Stimulated activated naive CD8-positive, alpha-beta T cell treated with anti-CD3 and anti-CD28 coated beads, Interleukin-15, amount 100 ng/mL, for 72 hours (primary cell): ENCODE data around the gene KLHL28.
A peak's percentile ranks its signal among the peaks of the same experiment; 100 is the strongest.
"Not testable (repeated sequence)": the region's sequence is repeated elsewhere in the genome, so short reads cannot be mapped to it uniquely, and the experiment has no call there.

Experiments used
- ATAC-seq: fragments of 150-1000 bp; cut with Tn5 transposase; 2 replicates; pipeline ENCODE4 v1.10.0; 2021; ENCODE audit warnings: mild to moderate bottlenecking, moderate library complexity
- DNase-seq, 2 donors: peaks; one replicate each; pipeline ENCODE4 v3.0.0; 2021 to 2022
- H3K27ac Mint-ChIP-seq, 2 donors: one replicate each; pipeline ENCODE4 v1.8.0; 2022; ENCODE audit warnings: mild to moderate bottlenecking in 2 of 2, mixed read lengths in 2 of 2, moderate library complexity in 2 of 2
- H3K27me3 Mint-ChIP-seq: one replicate; pipeline ENCODE4 v1.8.0; 2022; ENCODE audit warnings: mixed read lengths
- H3K4me1 Mint-ChIP-seq: one replicate; pipeline ENCODE4 v1.8.0; 2022; ENCODE audit warnings: mild to moderate bottlenecking, mixed read lengths
- H3K4me3 Mint-ChIP-seq, 2 donors: one replicate each; pipeline ENCODE4 v1.8.0; 2022; ENCODE audit warnings: mild to moderate bottlenecking in 2 of 2, mixed read lengths in 2 of 2, moderate library complexity in 1 of 2
- H3K9me3 Mint-ChIP-seq, 2 donors: one replicate each; pipeline ENCODE4 v1.8.0; 2022; ENCODE audit warnings: mixed read lengths in 2 of 2

Gene KLHL28

GRCh38 chr14:44895716-44896115, 66.0 kb downstream of the KLHL28 start:
- Mint-ChIP-seq H3K4me3 (no peak overlapping the region), H3K27ac (no peak overlapping the region), H3K4me1 (peaks cover 24% of the 10 kb centered on the region), H3K9me3 (peaks cover 8 to 9% of the 10 kb centered on the region in 2 donors), H3K27me3 (no peaks in the 10 kb centered on the region)
- ATAC-seq (no peak), DNase-seq (no peak)

- no peak overlapping the region for H3K27ac Mint-ChIP-seq
- DNase-seq (no peak), ATAC-seq (no peak)
- H3K27me3 Mint-ChIP-seq = no peaks in the 10 kb centered on the region
- peaks cover 19% of the 10 kb centered on the region for H3K4me1 Mint-ChIP-seq
- H3K9me3 Mint-ChIP-seq = peaks cover 8 to 12% of the 10 kb centered on the region in 2 donors
- H3K4me3 Mint-ChIP-seq = no peak overlapping the region
Measured at GRCh38 chr14:44893535-44893934, 68.2 kb downstream of the KLHL28 start.

- peak; percentile 15 to 29 for DNase-seq
- H3K4me3 Mint-ChIP-seq, H3K27me3 Mint-ChIP-seq, H3K4me1 Mint-ChIP-seq: not testable (repeated sequence)
- Mint-ChIP-seq H3K27ac (peak overlapping the region in 1 of 2 donors; percentile 48), H3K9me3 (peaks cover 8 to 12% of the 10 kb centered on the region in 2 donors)
- ATAC-seq = peak; percentile 59
Measured at GRCh38 chr14:44891726-44892372, 69.9 kb downstream of the KLHL28 start.

- Mint-ChIP-seq H3K27me3 (no peaks in the 10 kb centered on the region), H3K27ac (no peak overlapping the region), H3K4me3 (no peak overlapping the region), H3K4me1 (peaks cover 9% of the 10 kb centered on the region), H3K9me3 (peaks cover 8 to 12% of the 10 kb centered on the region in 2 donors)
- no peak for DNase-seq
- ATAC-seq = no peak
Measured at GRCh38 chr14:44889595-44890471, 71.9 kb downstream of the KLHL28 start.

GRCh38 chr14:44887596-44887955, 74.2 kb downstream of the KLHL28 start:
- Mint-ChIP-seq H3K4me1 (peaks cover 9% of the 10 kb centered on the region), H3K27ac (no peak overlapping the region), H3K9me3 (peaks cover 20 to 24% of the 10 kb centered on the region in 2 donors), H3K4me3 (no peak overlapping the region), H3K27me3 (no peaks in the 10 kb centered on the region)
- DNase-seq = no peak
- ATAC-seq = no peak

- peaks cover 5% of the 10 kb centered on the region for H3K4me1 Mint-ChIP-seq
- H3K9me3 Mint-ChIP-seq = peaks cover 17 to 25% of the 10 kb centered on the region in 2 donors
- ATAC-seq (no peak), DNase-seq (no peak)
- no peaks in the 10 kb centered on the region for H3K27me3 Mint-ChIP-seq
- H3K27ac Mint-ChIP-seq = no peak overlapping the region
- no peak overlapping the region for H3K4me3 Mint-ChIP-seq
Measured at GRCh38 chr14:44886860-44887595, 74.7 kb downstream of the KLHL28 start.

GRCh38 chr14:44880791-44881190, 81.0 kb downstream of the KLHL28 start:
- H3K27me3 Mint-ChIP-seq = peaks cover 8% of the 10 kb centered on the region
- peaks cover 15 to 44% of the 10 kb centered on the region in 2 donors for H3K9me3 Mint-ChIP-seq
- H3K4me3 Mint-ChIP-seq = no peak overlapping the region
- no peaks in the 10 kb centered on the region for H3K4me1 Mint-ChIP-seq
- H3K27ac Mint-ChIP-seq = no peak overlapping the region
- no peak for ATAC-seq
- no peak for DNase-seq
